HepG2 (cell line): Measurements from ENCODE around the gene MAP3K5. TPM values are rescaled to one million over a fixed set of nuclear protein-coding genes. Genes with fewer than 3 reads are reported as not detected.

Experiments
- ATAC-seq: fragments of 200-7000 bp; cut with Tn5 transposase; 3 replicates; pipeline ENCODE4 v1.9.1; 2020; ENCODE audit warnings: mild to moderate bottlenecking, moderate library complexity
- BruUV-seq: library from RNA; stranded (reverse); fragments of 400-500 nt; replicated peaks from 2 replicates; lab custom pipeline; 2021; lab: Mats Ljungman, UMichigan
- CTCF ChIA-PET: fragments of 300-600 bp; formaldehyde crosslinking; extraction: SDS; loops from one replicate; lab custom pipeline; 2021; ENCODE audit warnings: low total read pairs, inconsistent platforms, low intra/inter-chr PET ratio; lab: Yijun Ruan, JAX
- POLR2A ChIA-PET: fragments of 350-600 bp; sonication (Branson Sonifier 250); formaldehyde crosslinking; loops from one replicate; lab custom pipeline; 2020; ENCODE audit warnings: antibody characterized with exemption, inconsistent platforms; lab: Yijun Ruan, JAX
- DNase-seq: peaks from one replicate; pipeline ENCODE4 v3.0.0-alpha.2; 2015; ENCODE audit warnings: low spot score
- FAIRE-seq: peaks from 3 replicates; lab custom pipeline; 2011; peaks lifted over from hg19 to GRCh38; lab: Jason Lieb, UNC
- H2AFZ ChIP-seq: one replicate; pipeline ENCODE4 v1.6.1; 2011; ENCODE audit warnings: low read length, inconsistent platforms
- H3K27ac ChIP-seq: fragments of 300-600 bp; 3 replicates; pipeline ENCODE4 v1.8.0; 2011; ENCODE audit warnings: mixed run types, mild to moderate bottlenecking, mixed read lengths, low read length, inconsistent platforms; ENCODE audit not compliant: insufficient read depth; ENCODE audit errors: extremely low read length
- H3K27me3 ChIP-seq, 2 experiments: fragments of 200-600 bp in 1 of 2; 2 replicates in 1 of 2; 3 replicates in 1 of 2; pipeline versions ENCODE4 v1.6.0 to v1.8.0; 2011; ENCODE audit warnings: low read length in 2 of 2, mild to moderate bottlenecking in 2 of 2, moderate library complexity in 2 of 2, inconsistent platforms in 1 of 2; ENCODE audit not compliant: insufficient read depth in 2 of 2, control insufficient read depth in 1 of 2
- H3K36me3 ChIP-seq, 2 experiments: fragments of 200-600 bp in 1 of 2; replicated peaks in 1 of 2; 2 replicates in 1 of 2; 3 replicates in 1 of 2; pipeline versions ENCODE4 v1.5.1 to v1.8.0; 2011; ENCODE audit warnings: low read length in 2 of 2, inconsistent platforms in 1 of 2; ENCODE audit not compliant: insufficient read depth in 2 of 2, control insufficient read depth in 1 of 2
- H3K4me1 ChIP-seq: 2 replicates; pipeline ENCODE4 v1.5.1; 2012; ENCODE audit warnings: low read length, inconsistent platforms; ENCODE audit not compliant: insufficient read depth
- H3K4me2 ChIP-seq: 2 replicates; pipeline ENCODE4 v1.6.0; 2011; ENCODE audit warnings: low read depth, low read length, inconsistent platforms
- H3K4me3 ChIP-seq, 3 experiments: fragments of 200-600 bp in 1 of 3; sonication (generic), shearing (Covaris generic) in 1 of 3; replicated peaks in 1 of 3; 2 replicates each; pipeline ENCODE4 v1.5.1; 2011 to 2016; ENCODE audit warnings: low read length in 3 of 3, inconsistent platforms in 2 of 3, low read depth in 2 of 3, mild to moderate bottlenecking in 2 of 3, control low read depth in 1 of 3, mixed read lengths in 1 of 3; ENCODE audit not compliant: insufficient read depth in 1 of 3
- H3K79me2 ChIP-seq: one replicate; pipeline ENCODE4 v1.6.1; 2011; ENCODE audit warnings: low read length, inconsistent platforms; ENCODE audit not compliant: insufficient read depth
- H3K9ac ChIP-seq: 2 replicates; pipeline ENCODE4 v1.6.0; 2011; ENCODE audit warnings: mild to moderate bottlenecking, low read depth, low read length, inconsistent platforms; ENCODE audit not compliant: insufficient read depth
- H3K9me3 ChIP-seq: 2 replicates; pipeline ENCODE4 v1.5.1; 2012; ENCODE audit warnings: mild to moderate bottlenecking, low read length
- H4K20me1 ChIP-seq: 2 replicates; pipeline ENCODE4 v1.6.0; 2011; ENCODE audit warnings: inconsistent platforms, mild to moderate bottlenecking, low read length, moderate library complexity; ENCODE audit not compliant: insufficient read depth
- AKNA ChIP-seq: sonication (generic); formaldehyde crosslinking; IDR thresholded peaks from 2 replicates; pipeline ENCODE4 v1.4.0; 2020; ENCODE audit warnings: missing genetic modification reagents, borderline replicate concordance
- CEBPB ChIP-seq: IDR thresholded peaks from 2 replicates; pipeline ENCODE4 v1.6.1; 2011; ENCODE audit warnings: low read depth, low read length, improper control_type of control experiment, borderline replicate concordance
- NCOA5 ChIP-seq: sonication (generic); formaldehyde crosslinking; IDR thresholded peaks from 2 replicates; pipeline ENCODE4 v1.4.0; 2020; ENCODE audit warnings: missing genetic modification reagents
- ZFP82 ChIP-seq: sonication (generic); formaldehyde crosslinking; IDR thresholded peaks from 2 replicates; pipeline ENCODE4 v1.5.1; 2020; ENCODE audit warnings: mild to moderate bottlenecking, missing genetic modification reagents, borderline replicate concordance
- WGBS: methylation state at CpG from one replicate; pipeline ENCODE4 v1.1.6; 2017; ENCODE audit warnings: low lambda C conversion rate; 5-methylcytosine and 5-hydroxymethylcytosine counted together
- in situ Hi-C: cut with HindIII; loops from 2 replicates; pipeline ENCODE4 v1.10.0; 2017; ENCODE audit warnings: low pct_unique_long_range_greater_than_20kb; ENCODE audit not compliant: extremely low pct_ligation_motif_present
- intact Hi-C: fragments of 100-400 bp; cut with micrococcal nuclease; formaldehyde crosslinking; loops from one replicate; pipeline ENCODE4 v1.10.0; 2022; ENCODE audit not compliant: unreplicated experiment
- polyA plus RNA-seq, 8 experiments: library from polyadenylated mRNA; depleted of rRNA in 3 of 8; stranded (reverse) in 7 of 8; unstranded in 1 of 8; fragments of >200 nt; fragmentation: Illumina TruSeq in 4 of 8; extraction: Trizol in 4 of 8; gene quantifications; 2 replicates each; pipeline versions ENCODE4 v1.2.1 to v1.2.3, GENCODE V29; 2011 to 2016; ENCODE audit warnings: low read depth in 4 of 8, missing spikeins in 1 of 8, mixed read lengths in 1 of 8; ENCODE audit not compliant: insufficient read depth in 1 of 8
- total RNA-seq, 5 experiments: library from RNA; depleted of rRNA; stranded (reverse); fragments of >200 nt; fragmentation: Illumina TruSeq; extraction: Trizol; gene quantifications; 2 replicates each; pipeline ENCODE4 v1.2.3, GENCODE V29; 2016; ENCODE audit warnings: low read depth in 1 of 5

MAP3K5 gene
- total and polyA plus RNA-seq, 2 of the 13 experiments (the other 11 are each of a cell fraction or from before 2014, with no cell fraction given), result not detected

GRCh38 chr6:136732889-136733288 is 59.4 kb downstream of the MAP3K5 start (continued):
- TF ChIP-seq AKNA (CRISPR knock-in tag), result no peak
- TF ChIP-seq NCOA5, result no peak

GRCh38 chr6:136729832-136730231 is 62.4 kb downstream of the MAP3K5 start:
- Histone ChIP-seq H2AFZ (no peak overlapping the region), H3K36me3 (no peaks in the 10 kb centered on the region), H3K4me3 (no peak overlapping the region), H3K79me2 (no peaks in the 10 kb centered on the region), H3K27ac (no peak overlapping the region), H3K9ac (no peak overlapping the region), H3K27me3 (no peaks in the 10 kb centered on the region), H3K4me1 (no peaks in the 10 kb centered on the region)
- intact Hi-C loops, result no loop called here
- WGBS, result 28% methylated on average over 5 of the region's 5 CpGs
- CTCF ChIA-PET, result no interaction called here
- ATAC-seq, result no peak
- POLR2A ChIA-PET, result no interaction called here
- TF ChIP-seq ZFP82 (CRISPR knock-in tag) (no peak), CEBPB (0 out of 2 replicates have a peak, but pooled peaks have one; percentile 49)
- TF ChIP-seq, all 625 proteins: peak for 1
- BruUV-seq, result no TSS peak
- Histone ChIP-seq H4K20me1 (no peaks in the 10 kb centered on the region), H3K9me3 (no peaks in the 10 kb centered on the region), H3K4me2 (no peak overlapping the region)
- in situ Hi-C loops, result no loop called here
- FAIRE-seq (no peak), DNase-seq (no peak)
